PC-9 (cell line): ENCODE measurements around the gene ARHGAP42. TPM values are rescaled to one million over a fixed set of nuclear protein-coding genes. Genes with fewer than 3 reads are reported as not detected.

Experiments used
- BruUV-seq: library from RNA; stranded (reverse); fragments of 400-500 nt; replicated peaks from 2 replicates; lab custom pipeline; 2021; lab: Mats Ljungman, UMichigan
- CTCF ChIA-PET: fragments of 300-600 bp; sonication (Branson Sonifier 250); formaldehyde crosslinking; loops from one replicate; lab custom pipeline; 2022; ENCODE audit warnings: antibody characterized with exemption; lab: Charles Lee
- POLR2A ChIA-PET: fragments of 300-600 bp; sonication (Branson Sonifier 250); formaldehyde crosslinking; loops from one replicate; lab custom pipeline; 2022; ENCODE audit warnings: antibody characterized with exemption; ENCODE audit not compliant: unreplicated experiment; lab: Charles Lee
- DNase-seq, 2 experiments: peaks; one replicate each; pipeline versions ENCODE4 v3.0.0 to v3.0.0-alpha.2; 2015 to 2022; ENCODE audit warnings: mixed read lengths in 1 of 2
- H2AFZ ChIP-seq: fragments of 200-600 bp; sonication (generic); 2 replicates; pipeline ENCODE4 v1.8.1; 2017; ENCODE audit warnings: antibody characterized with exemption
- H3F3A ChIP-seq: fragments of 200-600 bp; sonication (generic); 2 replicates; pipeline ENCODE4 v1.8.1; 2017; ENCODE audit warnings: antibody characterized with exemption, mild to moderate bottlenecking, low read depth; ENCODE audit not compliant: insufficient read depth
- H3K27ac ChIP-seq: fragments of 200-600 bp; sonication (generic); 2 replicates; pipeline ENCODE4 v1.6.1; 2016; ENCODE audit warnings: mixed run types
- H3K27me3 ChIP-seq: fragments of 200-600 bp; sonication (generic); 2 replicates; pipeline ENCODE4 v1.6.1; 2016; ENCODE audit warnings: low read depth, mixed run types; ENCODE audit not compliant: insufficient read depth
- H3K36me3 ChIP-seq: fragments of 200-600 bp; sonication (generic); 2 replicates; pipeline ENCODE4 v1.6.1; 2016; ENCODE audit warnings: low read depth, mixed run types
- H3K4me1 ChIP-seq: fragments of 200-600 bp; sonication (generic); replicated peaks from 2 replicates; pipeline ENCODE4 v1.6.1; 2016; ENCODE audit warnings: mixed run types; ENCODE audit not compliant: insufficient read depth
- H3K4me2 ChIP-seq: fragments of 200-600 bp; sonication (generic); 2 replicates; pipeline ENCODE4 v1.6.1; 2017; ENCODE audit warnings: mixed run types
- H3K4me3 ChIP-seq: fragments of 200-600 bp; sonication (generic); 2 replicates; pipeline ENCODE4 v1.6.1; 2016; ENCODE audit warnings: mixed run types
- H3K79me2 ChIP-seq: fragments of 200-600 bp; sonication (generic); 2 replicates; pipeline ENCODE4 v1.6.1; 2017; ENCODE audit warnings: low read depth, mixed run types
- H3K9me2 ChIP-seq: fragments of 200-600 bp; sonication (generic); 2 replicates; pipeline ENCODE4 v1.8.1; 2017; ENCODE audit warnings: mild to moderate bottlenecking; ENCODE audit not compliant: insufficient read depth
- H3K9me3 ChIP-seq: fragments of 200-600 bp; sonication (generic); 2 replicates; pipeline ENCODE4 v1.8.1; 2016; ENCODE audit warnings: low read depth; ENCODE audit not compliant: insufficient read depth
- H4K20me1 ChIP-seq: fragments of 200-600 bp; sonication (generic); 2 replicates; pipeline ENCODE4 v1.8.1; 2017; ENCODE audit not compliant: insufficient read depth
- EZH2 ChIP-seq: fragments of 200-600 bp; sonication (generic); IDR thresholded peaks from 2 replicates; pipeline ENCODE4 v1.8.0; 2017; ENCODE audit warnings: antibody characterized with exemption, low read depth
- intact Hi-C: fragments of 100-400 bp; cut with micrococcal nuclease; formaldehyde crosslinking; loops from one replicate; pipeline ENCODE4 v1.10.0; 2022; ENCODE audit not compliant: unreplicated experiment
- total RNA-seq: library from RNA; stranded (reverse); gene quantifications from 2 replicates; pipeline ENCODE4 v1.2.3, GENCODE V29; 2021
- TF ChIP-seq, protein P1 (sequence below): fragments of 200-600 bp; sonication (generic); conservative IDR thresholded peaks from 2 replicates; pipeline ENCODE4 v1.6.1; 2017; ENCODE audit warnings: mixed run types, antibody characterized with exemption, mild to moderate bottlenecking, moderate library complexity

The ARHGAP42 gene
- total RNA-seq, 1 experiment from 2014 or later, result 12.8 TPM

DNA sequence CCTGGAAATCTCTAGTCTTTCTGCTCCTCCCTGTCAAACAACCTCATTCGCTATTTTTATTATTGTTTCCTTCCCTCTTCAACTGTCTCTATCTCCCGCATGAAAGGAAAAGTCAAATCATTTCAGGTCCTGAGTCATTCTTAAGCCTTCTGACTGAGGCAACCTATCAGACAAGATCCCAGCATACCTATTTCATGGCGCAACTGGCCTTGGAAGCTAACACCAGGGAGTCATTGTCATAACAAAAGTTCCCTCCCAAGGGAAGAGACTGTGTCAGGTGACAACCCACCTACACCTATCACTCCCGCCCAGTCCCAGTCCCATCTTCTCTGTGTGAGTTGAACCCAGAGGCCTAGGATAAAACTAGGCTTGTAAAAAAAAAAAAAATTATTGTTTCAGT is 10.2 kb upstream of the ARHGAP42 start:
- POLR2A ChIA-PET, result interaction anchor here (0.6 to 0.7 kb wide), 2 partner anchors 12 to 467 kb away, joined by 4 to 11 read pairs; no protein-coding TSS in a partner anchor
- BruUV-seq, result no TSS peak
- CTCF ChIA-PET, result no interaction called here

DNA sequence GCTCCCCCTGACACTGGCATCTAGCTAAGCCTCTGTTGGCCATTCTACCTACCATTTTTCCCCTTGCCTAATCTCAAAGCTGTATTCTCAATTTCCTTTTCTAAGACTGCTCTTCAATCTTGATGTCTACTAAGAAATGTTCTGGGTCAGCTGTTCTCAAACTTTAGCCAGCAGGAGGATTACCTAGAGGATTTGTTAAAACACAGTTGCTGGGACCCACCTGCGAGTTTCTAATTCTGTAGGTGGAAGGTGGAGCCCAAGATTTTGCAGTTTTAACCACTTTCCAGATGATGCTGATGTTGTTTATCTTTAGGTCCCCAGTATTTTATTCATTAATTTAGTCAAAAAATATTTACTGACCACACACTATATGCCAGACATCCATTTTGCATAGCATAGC is 9.3 kb upstream of the ARHGAP42 start:
- no peak overlapping the region for H3K4me3 ChIP-seq
- ChIA-PET POLR2A (no interaction called here), CTCF (interaction anchor here (0.9 kb wide), 1 partner anchor 31 kb away, joined by 5 read pairs; no protein-coding TSS in a partner anchor)
- H3K9me3 ChIP-seq, result no peaks in the 10 kb centered on the region; the same call in 1 of the 2 replicates
- H3K9me2 ChIP-seq, result no peaks in the 10 kb centered on the region
- intact Hi-C loops, result no loop called here
- H3K27ac ChIP-seq, result no peak overlapping the region
- no peaks in the 10 kb centered on the region for H3K79me2 ChIP-seq
- peaks cover 7% of the 10 kb centered on the region; the same call in 1 of the 2 replicates for H3F3A ChIP-seq
- no peak overlapping the region for H2AFZ ChIP-seq
- H3K36me3 ChIP-seq, result no peaks in the 10 kb centered on the region
- H3K4me2 ChIP-seq, result no peak overlapping the region
- no TSS peak for BruUV-seq
- peaks cover 7% of the 10 kb centered on the region; the same call in 1 of the 2 replicates for H3K4me1 ChIP-seq
- no peak for DNase-seq
- no peaks in the 10 kb centered on the region for H3K27me3 ChIP-seq
- TF ChIP-seq, protein P1, sequence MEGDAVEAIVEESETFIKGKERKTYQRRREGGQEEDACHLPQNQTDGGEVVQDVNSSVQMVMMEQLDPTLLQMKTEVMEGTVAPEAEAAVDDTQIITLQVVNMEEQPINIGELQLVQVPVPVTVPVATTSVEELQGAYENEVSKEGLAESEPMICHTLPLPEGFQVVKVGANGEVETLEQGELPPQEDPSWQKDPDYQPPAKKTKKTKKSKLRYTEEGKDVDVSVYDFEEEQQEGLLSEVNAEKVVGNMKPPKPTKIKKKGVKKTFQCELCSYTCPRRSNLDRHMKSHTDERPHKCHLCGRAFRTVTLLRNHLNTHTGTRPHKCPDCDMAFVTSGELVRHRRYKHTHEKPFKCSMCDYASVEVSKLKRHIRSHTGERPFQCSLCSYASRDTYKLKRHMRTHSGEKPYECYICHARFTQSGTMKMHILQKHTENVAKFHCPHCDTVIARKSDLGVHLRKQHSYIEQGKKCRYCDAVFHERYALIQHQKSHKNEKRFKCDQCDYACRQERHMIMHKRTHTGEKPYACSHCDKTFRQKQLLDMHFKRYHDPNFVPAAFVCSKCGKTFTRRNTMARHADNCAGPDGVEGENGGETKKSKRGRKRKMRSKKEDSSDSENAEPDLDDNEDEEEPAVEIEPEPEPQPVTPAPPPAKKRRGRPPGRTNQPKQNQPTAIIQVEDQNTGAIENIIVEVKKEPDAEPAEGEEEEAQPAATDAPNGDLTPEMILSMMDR, result no peak
- H4K20me1 ChIP-seq, result no peaks in the 10 kb centered on the region

More for the DNA sequence above, 10.2 kb upstream of the ARHGAP42 start:
- H3K4me2 ChIP-seq, result no peak overlapping the region
- H3K27ac ChIP-seq, result no peak overlapping the region
- peak; percentile 58 to 78 for DNase-seq
- peaks cover 7% of the 10 kb centered on the region; the same call in 1 of the 2 replicates for H3F3A ChIP-seq
- H3K9me3 ChIP-seq, result no peaks in the 10 kb centered on the region; the same call in 1 of the 2 replicates
- H3K4me1 ChIP-seq, result peaks cover 12% of the 10 kb centered on the region
- no peak for TF ChIP-seq EZH2
- TF ChIP-seq, protein P1, result no peak
- no peaks in the 10 kb centered on the region for H3K36me3 ChIP-seq
- no peak overlapping the region for H2AFZ ChIP-seq
- H3K79me2 ChIP-seq, result no peaks in the 10 kb centered on the region
- no peaks in the 10 kb centered on the region for H3K9me2 ChIP-seq
- no peaks in the 10 kb centered on the region for H3K27me3 ChIP-seq
- H3K4me3 ChIP-seq, result no peak overlapping the region
- intact Hi-C loops, result no loop called here
- no peaks in the 10 kb centered on the region for H4K20me1 ChIP-seq

DNA sequence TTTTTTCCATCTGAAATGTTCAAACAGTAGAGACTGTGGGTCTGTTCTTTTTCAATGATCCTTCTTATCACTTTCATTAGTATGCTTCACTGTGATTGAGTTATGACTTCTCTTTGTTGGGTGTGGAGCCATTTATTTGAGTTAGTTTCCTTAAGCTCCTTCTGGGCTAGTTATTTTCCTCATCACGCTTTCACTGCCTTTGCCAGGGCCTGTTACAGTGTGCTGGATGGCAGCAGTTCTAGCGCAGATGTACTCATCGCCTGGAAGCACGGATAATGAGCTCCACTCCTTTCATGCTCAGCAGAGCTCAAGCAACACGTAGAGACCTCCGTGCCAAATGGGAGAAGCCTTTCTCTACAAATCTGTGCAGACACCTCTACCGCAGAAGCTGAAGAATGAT is 7.0 kb upstream of the ARHGAP42 start:
- CTCF ChIA-PET, result interaction anchor here (1.5 to 2.5 kb wide), 2 partner anchors 96 to 103 kb away, joined by 8 to 11 read pairs; no protein-coding TSS in a partner anchor

More for the DNA sequence above, 7.0 kb upstream of the ARHGAP42 start:
- Histone ChIP-seq H3K27me3 (no peaks in the 10 kb centered on the region), H4K20me1 (no peaks in the 10 kb centered on the region), H3K4me1 (peaks cover 27% of the 10 kb centered on the region), H3K79me2 (no peaks in the 10 kb centered on the region), H3K9me2 (no peaks in the 10 kb centered on the region), H3K27ac (no peak overlapping the region), H3F3A (peaks cover 18% of the 10 kb centered on the region; the same call in 1 of the 2 replicates), H2AFZ (no peak overlapping the region), H3K9me3 (no peaks in the 10 kb centered on the region; the same call in 1 of the 2 replicates), H3K4me3 (no peak overlapping the region), H3K4me2 (no peak overlapping the region), H3K36me3 (no peaks in the 10 kb centered on the region)
- no peak for TF ChIP-seq EZH2
- TF ChIP-seq, protein P1, result no peak
- POLR2A ChIA-PET, result interaction anchor here (0.6 kb wide), 1 partner anchor 12 kb away, joined by 5 read pairs; no protein-coding TSS in a partner anchor
- intact Hi-C loops, result no loop called here
- DNase-seq, result no peak
- BruUV-seq, result no TSS peak
